Heart left ventricle (tissue), 16 donors: ENCODE data around the gene RUFY1. TPM values are rescaled to one million over a fixed set of nuclear protein-coding genes. Genes with fewer than 3 reads are reported as not detected.
"Not testable (repeated sequence)": the region's sequence is repeated elsewhere in the genome, so short reads cannot be mapped to it uniquely, and the experiment has no call there.

ENCODE experiments used
- ATAC-seq, 4 donors: fragments of 200-7000 bp; cut with Tn5 transposase; one replicate each; pipeline ENCODE4 v1.9.1; 2020 to 2022; ENCODE audit warnings: moderate library complexity in 4 of 4, mild to moderate bottlenecking in 3 of 4, moderate number of reproducible peaks in 1 of 4
- DNase-seq, 5 donors: peaks; one replicate each; pipeline ENCODE4 v3.0.0-alpha.2; 2020
- H3K27ac ChIP-seq, 12 donors: fragments of 200-600 bp; sonication (generic) in 4 of 12; one replicate each; pipeline versions ENCODE4 v1.5.0 to v1.8.0; 2016 to 2022; ENCODE audit warnings: mild to moderate bottlenecking in 2 of 12
- H3K27me3 ChIP-seq, 9 donors: fragments of 200-600 bp; sonication (generic) in 2 of 9; one replicate each; pipeline versions ENCODE4 v1.5.1 to v1.8.0; 2016 to 2022; ENCODE audit warnings: mild to moderate bottlenecking in 3 of 9
- H3K36me3 ChIP-seq, 9 donors: fragments of 200-600 bp; sonication (generic) in 2 of 9; one replicate each; pipeline versions ENCODE4 v1.5.0 to v1.8.0; 2018 to 2022; ENCODE audit warnings: mild to moderate bottlenecking in 2 of 9
- H3K4me1 ChIP-seq, 12 donors: fragments of 200-600 bp; sonication (generic) in 4 of 12; one replicate each; pipeline versions ENCODE4 v1.5.0 to v1.8.0; 2016 to 2022; ENCODE audit warnings: mild to moderate bottlenecking in 3 of 12
- H3K4me3 ChIP-seq, 12 donors: fragments of 200-600 bp; sonication (generic) in 4 of 12; one replicate each; pipeline versions ENCODE4 v1.5.0 to v1.8.0; 2017 to 2022; ENCODE audit warnings: mild to moderate bottlenecking in 9 of 12, moderate library complexity in 4 of 12
- H3K9me3 ChIP-seq, 12 donors: fragments of 200-600 bp; sonication (generic) in 4 of 12; one replicate each; pipeline versions ENCODE4 v1.5.0 to v1.8.0; 2016 to 2022; ENCODE audit warnings: mild to moderate bottlenecking in 1 of 12
- POLR2A ChIP-seq, 2 donors: fragments of 450-650 bp; IDR thresholded peaks; one replicate each; pipeline ENCODE4 v1.6.1; 2017; ENCODE audit warnings: antibody characterized with exemption in 2 of 2, mild to moderate bottlenecking in 2 of 2, moderate library complexity in 2 of 2
- WGBS, 4 donors: extraction: QIAGEN DNeasy Blood & Tissue Kit in 2 of 4; methylation state at CpG; one replicate each; pipeline versions ENCODE4 v1.1.5 to v1.1.7; 2013 to 2018; 5-methylcytosine and 5-hydroxymethylcytosine counted together
- intact Hi-C, 10 donors: fragments of 100-400 bp; cut with DNase I; formaldehyde crosslinking; loops; one replicate each; pipeline versions ENCODE4 v1.11.1 to v1.14.2; 2022
- polyA plus RNA-seq, 2 donors: library from polyadenylated mRNA; stranded (reverse); fragments of 200-250 nt; gene quantifications; one replicate each; pipeline ENCODE4 v1.2.3, GENCODE V29; 2013
- total RNA-seq, 9 donors: library from RNA; depleted of rRNA in 2 of 9; stranded (reverse); fragments of >200 nt in 2 of 9; fragmentation: NEBNext Ultra II Directional in 3 of 9; extraction: Animal tissue kit (Norgen Biotek cat#: 25700) in 3 of 9; gene quantifications; one replicate each; pipeline versions ENCODE4 v1.1.0 to v1.2.4, GENCODE V29; 2016 to 2023
- TF ChIP-seq, protein P1 (sequence below), 12 donors: fragments of 200-600 bp; sonication (generic) in 4 of 12; IDR thresholded peaks; one replicate each; pipeline versions ENCODE4 v1.5.0 to v1.8.0; 2018 to 2022; ENCODE audit warnings: antibody characterized with exemption in 12 of 12, mild to moderate bottlenecking in 5 of 12
- donor health status: ischemic (EF 13 %, LVEDD 7.1; RV severe dilation, severe dysfunction).
- donor health status: healthy with polysubstance abuse.
- donor health status: DM: no; HTN: yes; CAD: no.
- donor health status: DM: no; HTN: no; CAD: no.
- donor health status: ischemic (EF 25% LVEDD 6.9; RV normal size, moderate dysfunction).
- donor health status: ischemic (EF 25% LVEDD 5.7; RV mildly dilated, moderate dysfunction).
- donor health status: healthy.
- donor health status: DM: yes; HTN: yes; CAD: no.
- donor health status: ischemic (EF 35%, LVEDD 5.7; RV mildly dilated, moderate dysfunction).
- donor health status: nonischemic (EF 11% LVEDD 7.7; RV severe dilation, severe dysfunction).
- donor health status: DM: yes; HTN: yes; CAD: no.
- donor health status: PGD.
- donor health status: ischemic (EF 29% LVEDD 5.4; RV normal size, mild dysfunction).
- donor health status: nonischemic (EF 23%, LVEDD 6.1; RV moderate dilation, normal function).

RUFY1 gene
- total and polyA plus RNA-seq, 11 donors: 14.3 to 30.9 (median 24.2) TPM

DNA sequence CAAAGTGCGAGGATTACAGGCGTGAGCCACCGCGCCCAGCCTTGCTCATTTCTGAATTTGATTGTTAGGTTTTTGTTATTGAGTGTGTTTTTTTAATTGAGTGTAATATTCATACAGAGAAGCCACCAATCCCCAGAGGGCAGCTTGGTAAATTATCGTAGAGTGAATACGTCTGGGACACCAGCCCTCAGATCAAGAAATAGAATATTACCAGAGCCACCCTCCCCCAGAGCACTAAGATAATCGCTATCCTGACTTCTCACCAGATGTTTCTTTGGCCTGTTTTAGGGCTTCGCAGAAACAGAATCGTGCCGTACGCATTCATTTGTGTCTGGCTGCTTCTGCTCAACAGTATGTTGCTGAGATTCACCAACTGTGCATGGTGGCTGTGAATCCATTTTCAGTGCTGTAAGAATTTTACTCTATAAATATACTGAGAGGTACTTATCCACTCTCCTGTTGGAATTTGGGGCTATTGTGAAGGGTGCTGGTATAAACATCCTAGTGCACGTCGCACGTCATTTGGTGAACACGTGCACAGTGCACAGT, 37.8 kb upstream of the RUFY1 start:
- ATAC-seq: no peak
- Histone ChIP-seq H3K27ac (no peak overlapping the region), H3K9me3 (no peaks in the 10 kb centered on the region), H3K27me3 (peaks cover 0 to 20% (median 0%) of the 10 kb centered on the region in 9 donors), H3K4me1 (peaks cover 0 to 8% (median 0%) of the 10 kb centered on the region in 12 donors), H3K4me3 (no peak overlapping the region), H3K36me3 (no peaks in the 10 kb centered on the region)
- intact Hi-C loops: loop anchor here in 2 of 10 donors (10.0 kb wide), 1 partner anchor 1558 kb away; no protein-coding TSS in a partner anchor
- TF ChIP-seq POLR2A (IDR thresholded peaks at IDR 0.05): no peak
- TF ChIP-seq, protein P1, sequence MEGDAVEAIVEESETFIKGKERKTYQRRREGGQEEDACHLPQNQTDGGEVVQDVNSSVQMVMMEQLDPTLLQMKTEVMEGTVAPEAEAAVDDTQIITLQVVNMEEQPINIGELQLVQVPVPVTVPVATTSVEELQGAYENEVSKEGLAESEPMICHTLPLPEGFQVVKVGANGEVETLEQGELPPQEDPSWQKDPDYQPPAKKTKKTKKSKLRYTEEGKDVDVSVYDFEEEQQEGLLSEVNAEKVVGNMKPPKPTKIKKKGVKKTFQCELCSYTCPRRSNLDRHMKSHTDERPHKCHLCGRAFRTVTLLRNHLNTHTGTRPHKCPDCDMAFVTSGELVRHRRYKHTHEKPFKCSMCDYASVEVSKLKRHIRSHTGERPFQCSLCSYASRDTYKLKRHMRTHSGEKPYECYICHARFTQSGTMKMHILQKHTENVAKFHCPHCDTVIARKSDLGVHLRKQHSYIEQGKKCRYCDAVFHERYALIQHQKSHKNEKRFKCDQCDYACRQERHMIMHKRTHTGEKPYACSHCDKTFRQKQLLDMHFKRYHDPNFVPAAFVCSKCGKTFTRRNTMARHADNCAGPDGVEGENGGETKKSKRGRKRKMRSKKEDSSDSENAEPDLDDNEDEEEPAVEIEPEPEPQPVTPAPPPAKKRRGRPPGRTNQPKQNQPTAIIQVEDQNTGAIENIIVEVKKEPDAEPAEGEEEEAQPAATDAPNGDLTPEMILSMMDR (IDR thresholded peaks at IDR 0.05): no peak
- no peak for DNase-seq
- WGBS, 4 donors: 85 to 91% (median 88%) methylated on average over 15 of the region's 15 CpGs

DNA sequence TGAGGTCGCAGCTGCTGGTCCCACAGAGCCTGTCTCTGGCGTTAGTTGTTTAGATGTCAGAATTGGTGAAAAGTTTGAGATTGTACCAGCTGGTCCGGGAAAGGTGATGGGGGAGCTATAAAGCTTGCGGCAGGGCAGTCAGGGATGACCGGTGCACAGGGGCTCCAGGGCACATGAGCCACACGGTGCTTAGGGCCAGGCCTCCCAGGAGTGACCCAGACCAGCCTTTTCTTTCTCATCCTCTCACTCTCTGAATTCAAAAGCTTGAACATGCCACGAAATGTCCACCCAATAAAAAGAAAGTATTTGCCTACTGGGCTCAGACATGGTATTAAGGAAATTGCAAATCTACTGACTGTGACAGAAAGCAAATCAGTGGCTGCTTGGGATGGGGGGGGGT, 34.9 kb upstream of the RUFY1 start:
- H3K36me3 ChIP-seq, ATAC-seq, DNase-seq, H3K4me3 ChIP-seq, H3K9me3 ChIP-seq, H3K27ac ChIP-seq, H3K4me1 ChIP-seq: not testable (repeated sequence)
- WGBS, 4 donors: 69 to 82% (median 74%) methylated on average over 6 to 7 of the region's 7 CpGs
- peaks cover 0 to 20% (median 0%) of the 10 kb centered on the region in 9 donors for H3K27me3 ChIP-seq
- intact Hi-C loops: loop anchor here in 2 of 10 donors (10.0 kb wide), 1 partner anchor 1561 kb away; no protein-coding TSS in a partner anchor

DNA sequence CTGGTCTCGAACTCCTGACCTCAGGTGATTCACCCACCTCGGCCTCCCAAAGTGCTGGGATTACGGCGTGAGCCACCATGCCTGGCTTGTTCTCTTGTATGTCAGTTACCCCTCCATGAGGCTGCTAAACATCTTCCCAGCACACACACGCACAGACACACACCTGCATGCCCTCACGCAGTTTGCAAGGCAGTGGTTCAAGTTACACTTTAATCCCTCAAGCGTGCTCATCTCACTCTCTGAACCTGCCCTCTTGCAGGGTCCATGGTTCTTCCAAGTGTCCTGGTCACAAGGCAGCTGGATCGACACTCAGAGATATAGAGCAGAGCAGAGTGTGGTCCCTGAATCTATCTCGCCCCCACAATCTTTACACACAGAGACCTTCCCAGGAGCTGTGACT, 34.1 kb upstream of the RUFY1 start:
- ATAC-seq (no peak), DNase-seq (no peak)
- no peaks in the 10 kb centered on the region for H3K36me3 ChIP-seq
- WGBS, 4 donors: 72 to 83% (median 81%) methylated on average over 9 of the region's 9 CpGs
- H3K27ac ChIP-seq: no peak overlapping the region
- intact Hi-C loops: loop anchor here in 2 of 10 donors (10.0 kb wide), 1 partner anchor 1561 kb away; no protein-coding TSS in a partner anchor
- peaks cover 0 to 20% (median 0%) of the 10 kb centered on the region in 9 donors for H3K27me3 ChIP-seq
- peaks cover 0 to 3% (median 0%) of the 10 kb centered on the region in 12 donors for H3K9me3 ChIP-seq
- TF ChIP-seq, protein P1 (IDR thresholded peaks at IDR 0.05): no peak
- TF ChIP-seq POLR2A (IDR thresholded peaks at IDR 0.05): no peak
- no peaks in the 10 kb centered on the region for H3K4me1 ChIP-seq
- H3K4me3 ChIP-seq: no peak overlapping the region

DNA sequence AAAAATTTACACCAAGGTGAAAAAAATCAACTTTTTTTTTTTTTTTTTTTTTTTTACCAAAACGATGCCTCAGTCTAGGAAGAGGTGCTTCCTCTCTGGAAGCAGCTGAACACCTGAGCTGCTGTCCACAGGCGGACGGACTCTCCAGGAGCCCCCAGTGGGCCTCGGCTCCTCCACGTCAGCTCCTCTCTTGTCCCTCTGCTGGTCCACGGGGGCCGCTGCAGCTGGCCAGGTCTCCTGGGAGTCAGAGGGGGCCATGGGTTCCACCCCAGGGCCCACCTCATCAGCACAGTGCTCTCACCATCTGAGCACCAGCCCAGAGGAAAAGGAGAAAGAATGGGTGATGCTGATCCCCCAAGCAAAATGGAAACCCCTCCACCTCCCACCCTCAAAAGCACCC, 32.6 kb upstream of the RUFY1 start:
- DNase-seq, H3K36me3 ChIP-seq, ATAC-seq, H3K4me1 ChIP-seq, H3K27ac ChIP-seq, H3K9me3 ChIP-seq, H3K4me3 ChIP-seq: not testable (repeated sequence)
- 71 to 81% (median 77%) methylated on average over 3 to 5 of the region's 7 CpGs for WGBS, 4 donors
- intact Hi-C loops: loop anchor here in 2 of 10 donors (10.0 kb wide), 1 partner anchor 1563 kb away; no protein-coding TSS in a partner anchor
- H3K27me3 ChIP-seq: peaks cover 0 to 19% (median 0%) of the 10 kb centered on the region in 9 donors

DNA sequence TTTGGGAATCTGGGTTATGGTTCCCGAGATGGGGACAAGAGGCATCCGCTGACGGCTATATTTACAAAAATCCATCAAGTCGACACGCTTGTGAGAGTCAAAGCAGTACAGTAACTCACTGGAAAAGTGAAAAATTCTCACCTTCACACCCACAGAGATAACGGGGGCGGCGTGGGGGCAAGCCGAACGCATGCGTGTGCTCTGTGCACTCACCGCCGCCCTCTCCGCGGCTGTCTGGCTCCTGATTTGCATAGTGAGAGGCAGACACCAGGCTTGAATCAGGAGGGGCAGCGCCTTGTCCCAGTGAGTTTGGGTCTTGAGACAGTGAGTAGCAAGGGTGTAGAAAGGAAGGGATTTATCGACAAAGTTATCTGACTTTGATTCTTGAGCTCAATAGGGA, 32.0 kb upstream of the RUFY1 start:
- intact Hi-C loops: loop anchor here in 2 of 10 donors (10.0 kb wide), 1 partner anchor 1564 kb away; no protein-coding TSS in a partner anchor
- peaks cover 0 to 13% (median 0%) of the 10 kb centered on the region in 9 donors for H3K27me3 ChIP-seq
- H3K36me3 ChIP-seq, H3K4me1 ChIP-seq, DNase-seq, H3K9me3 ChIP-seq, H3K4me3 ChIP-seq, H3K27ac ChIP-seq, ATAC-seq: not testable (repeated sequence)
- WGBS, 4 donors: 36 to 53% (median 47%) methylated on average over 7 to 14 of the region's 17 CpGs
